SK-N-DZ (cell line): ENCODE measurements around the gene ANGPT4.

ENCODE experiments used
- DNase-seq: peaks from one replicate; pipeline ENCODE4 v3.0.0-alpha.2; 2015; ENCODE audit warnings: low spot score

Gene ANGPT4

GRCh38 chr20:942611-943010 lies 26.5 kb upstream of the ANGPT4 start:
- DNase-seq, result no peak

GRCh38 chr20:940926-941325 lies 24.8 kb upstream of the ANGPT4 start:
- no peak for DNase-seq

DNA sequence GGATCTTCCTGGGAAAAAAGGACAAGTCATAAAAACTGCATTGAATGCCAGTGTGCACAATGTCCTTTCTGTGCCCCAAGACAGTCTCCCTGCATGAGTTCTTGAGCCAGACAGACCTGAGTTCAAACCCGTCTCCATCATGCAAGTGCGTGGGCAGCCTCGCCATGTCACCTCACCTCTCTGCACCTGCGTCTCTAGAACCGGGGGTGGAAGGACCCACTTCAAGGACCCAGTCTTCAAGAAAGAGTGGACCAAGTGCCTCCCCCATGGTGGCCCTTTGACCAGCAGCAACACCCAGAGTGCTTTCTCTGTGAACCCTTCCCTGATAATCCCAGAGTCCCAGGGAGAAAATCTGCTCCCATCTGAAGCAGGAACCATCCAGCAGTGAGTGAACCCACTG lies 23.5 kb upstream of the ANGPT4 start:
- no peak for DNase-seq

GRCh38 chr20:934186-934840 lies 18.2 kb upstream of the ANGPT4 start:
- DNase-seq, result no peak

DNA sequence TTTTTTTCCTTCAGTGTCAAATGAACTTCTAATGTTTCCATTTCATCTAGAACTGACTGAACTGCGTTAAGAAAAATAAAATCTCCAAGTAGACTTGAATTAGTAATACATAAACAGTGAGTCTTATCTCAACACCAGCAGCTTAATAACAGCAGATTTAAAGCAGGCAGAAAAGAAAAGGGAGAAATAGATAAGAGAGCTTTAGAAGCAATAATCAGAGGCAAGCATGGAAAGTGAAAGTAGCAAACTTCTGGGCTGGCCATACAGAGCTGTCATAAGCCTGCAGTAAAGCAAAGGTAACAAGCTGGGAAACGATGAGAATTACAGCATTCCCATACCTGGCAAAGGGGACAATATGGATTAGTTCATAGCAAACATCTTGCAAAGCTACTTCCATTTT lies 16.9 kb upstream of the ANGPT4 start:
- no peak for DNase-seq

DNA sequence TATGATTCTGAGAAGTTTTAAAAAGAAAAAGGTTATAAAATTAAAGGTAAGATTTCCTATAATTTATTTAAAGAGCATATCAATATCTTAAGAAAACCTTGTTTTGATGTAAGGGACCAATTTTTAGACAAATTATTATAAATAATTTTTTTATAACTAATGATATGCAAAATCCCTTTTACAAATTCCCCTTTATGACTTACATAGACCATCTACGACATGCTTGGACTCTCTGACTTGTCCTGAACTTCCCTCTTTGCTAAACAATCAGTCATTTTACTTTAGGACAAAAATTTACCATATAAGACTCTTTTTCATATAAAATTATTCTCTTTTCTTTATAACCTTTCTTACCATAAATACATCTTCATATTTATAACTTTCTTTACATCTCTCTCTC lies 15.3 kb upstream of the ANGPT4 start:
- no peak for DNase-seq

- no peak for DNase-seq
These were observed 10.5 kb upstream of the ANGPT4 start for GRCh38 chr20:926670-927069.

DNA sequence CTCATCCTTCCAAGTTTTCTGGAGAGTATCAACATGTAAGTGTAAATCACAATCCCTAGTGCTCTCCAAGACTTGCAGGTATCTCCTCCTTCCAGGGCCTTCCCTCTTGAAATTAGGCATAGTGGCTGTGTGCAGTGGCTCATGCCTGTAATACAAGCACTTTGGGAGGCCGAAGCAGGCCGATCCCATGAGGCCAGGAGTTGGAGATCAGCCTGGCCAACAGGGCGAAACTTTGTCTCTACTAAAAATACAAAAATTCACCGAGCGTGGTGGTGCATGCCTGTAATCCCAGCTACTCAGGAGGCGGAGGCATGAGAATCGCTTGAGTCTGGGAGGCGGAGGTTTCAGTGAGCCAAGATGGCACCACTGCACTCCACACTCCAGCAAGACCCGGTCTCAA lies 9.4 kb upstream of the ANGPT4 start:
- no peak for DNase-seq

DNA sequence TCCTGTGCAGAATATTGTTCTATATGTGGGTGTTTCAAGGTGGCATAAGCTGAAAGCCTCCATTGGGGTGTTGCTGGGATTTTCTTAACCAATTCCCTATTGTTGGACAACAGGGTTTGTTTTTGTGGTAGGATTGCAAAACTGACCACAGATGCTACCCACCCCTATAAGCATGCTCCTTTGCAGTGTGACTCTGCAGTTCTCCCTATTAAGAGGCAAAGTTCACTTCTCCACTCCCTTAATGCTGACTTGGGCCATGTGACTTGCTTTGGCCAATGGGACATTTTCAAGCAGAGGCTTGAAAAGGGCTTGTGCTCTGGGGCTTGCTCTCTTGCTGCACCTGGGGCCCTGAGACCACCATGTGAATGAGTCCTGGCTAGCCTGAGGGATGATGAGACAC lies 8.5 kb upstream of the ANGPT4 start:
- no peak for DNase-seq

DNA sequence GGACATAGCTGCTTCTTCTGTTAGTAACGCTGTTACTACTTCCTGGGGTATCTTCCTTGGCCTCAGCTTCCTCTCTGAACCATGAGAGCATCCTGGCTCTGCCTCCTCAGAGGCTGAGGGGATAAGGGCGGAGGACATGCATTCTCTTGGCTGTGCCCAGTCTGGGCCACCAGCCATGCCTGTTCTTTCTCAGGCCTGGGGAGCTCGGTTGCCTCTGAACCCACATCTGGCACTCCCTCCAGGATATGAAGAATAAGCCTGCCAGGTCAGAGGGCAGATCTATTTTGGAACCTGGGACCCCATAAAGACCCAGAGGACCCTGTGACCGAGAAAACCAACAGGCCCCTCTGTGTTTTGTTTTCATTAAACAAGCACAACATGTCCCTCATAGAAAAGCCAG lies 6.6 kb upstream of the ANGPT4 start:
- no peak for DNase-seq

DNA sequence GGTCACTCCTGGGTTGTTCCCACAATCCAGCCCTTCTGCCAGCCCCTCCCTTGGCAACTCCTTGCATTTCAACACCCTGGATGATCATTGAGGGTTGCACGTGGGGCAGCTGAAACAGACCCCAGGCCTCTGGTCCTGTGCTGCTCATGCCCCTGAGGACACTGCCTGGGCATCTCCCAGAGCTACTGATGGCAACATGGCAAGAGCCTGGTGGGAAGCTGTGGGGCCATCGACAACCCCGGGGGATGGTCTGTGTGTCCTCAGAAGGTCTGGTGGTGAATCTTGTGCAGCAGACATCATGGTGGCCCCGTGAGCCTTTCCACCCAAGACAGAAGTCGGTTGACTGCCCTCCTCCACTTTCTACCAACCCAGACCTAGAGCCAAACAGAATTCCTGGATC lies 4.9 kb upstream of the ANGPT4 start:
- no peak for DNase-seq

- DNase-seq, result no peak
These were observed 4.2 kb upstream of the ANGPT4 start for GRCh38 chr20:920311-920710.

GRCh38 chr20:919491-919916 lies 3.4 kb upstream of the ANGPT4 start:
- DNase-seq, result no peak

DNA sequence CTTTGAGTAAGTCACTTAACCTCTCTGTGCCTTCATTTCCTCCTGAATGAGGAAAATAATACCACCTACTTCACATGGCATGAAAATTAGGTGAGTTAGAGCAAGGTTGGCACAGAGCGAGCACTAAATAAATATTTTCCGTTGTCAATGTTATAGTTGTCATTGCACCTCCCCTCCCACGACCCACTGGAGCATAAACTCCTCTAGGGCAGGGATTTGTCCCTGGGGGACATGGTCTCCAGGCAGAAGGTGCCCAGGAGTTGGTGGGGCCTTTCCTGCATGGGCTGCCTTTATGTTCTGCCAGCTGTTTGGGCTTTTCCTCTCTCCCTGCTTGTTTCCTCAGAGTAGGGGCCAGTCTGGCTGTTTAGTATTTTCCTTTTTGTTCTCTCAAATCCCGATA lies 1.3 kb upstream of the ANGPT4 start:
- DNase-seq, result no peak

GRCh38 chr20:916825-917224 lies 691 bp upstream of the ANGPT4 start:
- no peak for DNase-seq

GRCh38 chr20:914727-915498 lies 1.2 kb downstream of the ANGPT4 start:
- no peak for DNase-seq

GRCh38 chr20:913306-913849 lies 2.8 kb downstream of the ANGPT4 start:
- DNase-seq, result no peak

DNA sequence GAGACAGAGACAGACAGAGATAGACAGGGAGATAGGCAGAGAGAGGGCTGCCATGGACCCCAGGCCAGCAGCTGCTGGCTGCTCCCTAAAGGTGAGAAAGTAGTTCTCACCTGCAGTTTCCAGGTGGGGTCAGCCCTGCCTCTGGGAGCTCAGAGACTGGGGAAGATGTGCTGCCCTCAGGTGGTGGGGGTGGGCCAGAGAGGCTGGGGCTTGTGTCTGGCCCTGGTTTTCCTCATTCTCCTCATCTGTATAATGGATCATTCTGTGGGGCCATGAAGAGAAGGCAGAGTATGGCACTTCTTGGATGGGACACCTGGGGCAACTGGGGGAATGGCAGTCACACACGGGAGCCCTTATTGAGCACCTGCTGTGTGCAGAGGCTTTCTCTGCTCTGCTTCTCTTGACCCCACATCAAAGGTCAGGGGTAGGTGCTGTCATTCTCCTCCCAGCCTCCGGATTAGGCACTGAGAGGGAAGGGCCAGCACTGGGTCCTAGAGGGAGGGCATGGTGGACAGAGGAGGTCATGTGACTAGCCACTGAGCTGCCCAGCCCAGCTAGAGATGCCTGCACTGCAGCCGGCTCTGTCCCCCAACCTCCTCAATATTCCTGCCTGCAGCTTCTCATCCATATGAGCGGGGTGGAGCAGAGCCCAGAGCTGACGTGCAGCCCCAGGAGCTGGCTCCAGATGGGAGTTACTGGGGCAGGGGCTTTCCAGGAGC lies 4.1 kb downstream of the ANGPT4 start:
- DNase-seq, result no peak

DNA sequence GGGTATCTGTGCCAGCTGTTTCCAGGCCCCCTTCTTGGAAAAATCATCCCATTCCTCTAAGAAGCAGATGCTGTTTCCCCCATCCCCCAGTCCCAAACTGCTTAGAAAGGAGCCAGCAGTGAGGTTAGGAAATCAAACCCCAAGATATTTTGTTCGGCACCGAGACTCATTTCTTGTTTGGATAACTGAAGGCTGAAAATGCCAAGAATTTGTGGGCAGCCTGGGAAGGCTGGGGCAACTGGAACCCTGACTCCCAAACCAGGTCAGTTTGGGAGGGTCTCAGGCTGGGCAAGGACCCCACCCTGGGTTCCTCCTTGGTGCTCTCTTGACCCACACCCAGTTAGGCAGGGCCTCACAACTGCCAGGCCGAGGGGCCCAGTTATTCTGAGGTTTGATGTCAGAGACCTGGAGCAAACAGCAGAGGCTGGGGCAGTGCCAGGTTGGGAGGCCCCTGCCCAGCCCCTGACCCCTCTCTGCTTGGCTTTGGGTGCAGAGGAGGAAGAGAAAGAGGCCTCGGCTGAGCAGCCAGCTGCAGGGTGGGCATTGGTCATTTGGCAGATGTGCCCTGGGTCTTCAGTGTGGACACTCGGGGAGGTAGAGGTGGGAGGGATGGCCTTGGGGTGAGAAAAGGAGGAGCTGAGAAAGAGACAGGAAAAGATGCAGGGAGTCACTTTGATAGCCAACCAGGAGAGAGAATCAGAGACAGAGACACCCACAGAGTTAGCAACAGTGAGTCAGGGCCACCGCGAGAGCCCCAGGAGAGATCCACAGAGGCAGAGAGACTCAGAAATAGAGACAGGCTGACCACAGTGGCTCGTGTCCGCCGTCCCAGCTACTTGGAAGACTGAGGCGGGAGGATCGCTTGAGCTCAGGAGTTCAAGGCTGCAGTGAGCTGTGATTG lies 5.0 kb downstream of the ANGPT4 start:
- DNase-seq, result no peak

- DNase-seq, result no peak
These were observed 5.8 kb downstream of the ANGPT4 start for GRCh38 chr20:910132-910869.

- DNase-seq, result no peak
These were observed 6.5 kb downstream of the ANGPT4 start for GRCh38 chr20:909641-910040.
